SK-N-MC (cell line): ENCODE measurements around the gene FRMD4A.

ENCODE experiments used
- EZH2 ChIP-seq: fragments of 200-600 bp; sonication (generic); IDR thresholded peaks from one replicate; pipeline ENCODE4 v1.6.1; 2017; ENCODE audit warnings: antibody characterized with exemption
- POLR2AphosphoS5 ChIP-seq: IDR thresholded peaks from 2 replicates; pipeline ENCODE4 v1.6.1; 2012; ENCODE audit warnings: mild to moderate bottlenecking, low read depth, low read length, borderline replicate concordance

GRCh38 chr10:13771992-13772391 lies 558.7 kb downstream of the FRMD4A start:
- no peak for TF ChIP-seq POLR2AphosphoS5
- no peak for TF ChIP-seq EZH2
